GM12878 (cell line): ENCODE results near the gene PRDM1.

Experiments used
- ATF2 ChIP-seq: IDR thresholded peaks from 2 replicates; pipeline ENCODE4 v1.6.1; 2012; ENCODE audit warnings: low read length, inconsistent platforms
- CEBPB ChIP-seq, 2 experiments: fragments of 150-350 bp in 1 of 2; IDR thresholded peaks; 2 replicates each; pipeline ENCODE4 v1.6.1; 2012 to 2014; ENCODE audit warnings: low read depth in 2 of 2, low read length in 2 of 2, borderline replicate concordance in 1 of 2, inconsistent platforms in 1 of 2
- CTCF ChIP-seq, 3 experiments: IDR thresholded peaks in 2 of 3; conservative IDR thresholded peaks in 1 of 3; 2 replicates each; pipeline ENCODE4 v1.5.1; 2011; ENCODE audit warnings: low read depth in 3 of 3, low read length in 3 of 3, mild to moderate bottlenecking in 3 of 3, control low read depth in 2 of 3, moderate library complexity in 2 of 3, inconsistent platforms in 1 of 3, mixed read lengths in 1 of 3; ENCODE audit not compliant: control insufficient read depth in 2 of 3, insufficient read depth in 1 of 3; ENCODE audit errors: extremely low read depth in 1 of 3
- POLR2A ChIP-seq: IDR thresholded peaks from 2 replicates; pipeline ENCODE4 v1.6.1; 2011; ENCODE audit warnings: low read depth, mild to moderate bottlenecking, low read length
- POLR2AphosphoS2 ChIP-seq: IDR thresholded peaks from 2 replicates; pipeline ENCODE4 v1.6.1; 2011; ENCODE audit warnings: low read depth, mild to moderate bottlenecking, low read length, improper control_type of control experiment, moderate library complexity
- RAD21 ChIP-seq: IDR thresholded peaks from 2 replicates; pipeline ENCODE4 v1.6.1; 2011; ENCODE audit warnings: mild to moderate bottlenecking, low read depth, low read length, moderate library complexity; ENCODE audit not compliant: insufficient read depth
- SIX5 ChIP-seq: IDR thresholded peaks from 2 replicates; pipeline ENCODE4 v1.6.1; 2011; ENCODE audit warnings: mild to moderate bottlenecking, low read depth, low read length, moderate library complexity; ENCODE audit not compliant: severe bottlenecking
- USF1 ChIP-seq: IDR thresholded peaks from 2 replicates; pipeline ENCODE4 v1.6.1; 2011; ENCODE audit warnings: borderline replicate concordance, low read depth, mild to moderate bottlenecking, moderate library complexity, mixed read lengths, low read length; ENCODE audit not compliant: insufficient read depth; ENCODE audit errors: extremely low read length
- USF2 ChIP-seq: IDR thresholded peaks from 2 replicates; pipeline ENCODE4 v1.6.1; 2011; ENCODE audit warnings: low read depth, low read length, improper control_type of control experiment, borderline replicate concordance

- TF ChIP-seq POLR2AphosphoS2 (no peak), USF2 (no peak), USF1 (no peak), POLR2A (no peak), CEBPB (IDR thresholded peaks at IDR 0.05; ENCODE audit: borderline replicate concordance in 1 of 2, low read depth in 2 of 2, low read length in 2 of 2) (no peak), RAD21 (no peak), SIX5 (no peak), CTCF (IDR thresholded peaks at IDR 0.05 in 2 of 3, conservative IDR thresholded peaks at IDR 0.05 in 1 of 3; ENCODE audit: control insufficient read depth in 2 of 3, extremely low read depth in 1 of 3, insufficient read depth in 1 of 3, low read depth in 3 of 3, low read length in 3 of 3) (no peak), ATF2 (no peak)
These were observed 17.0 kb downstream of the PRDM1 start for GRCh38 chr6:106102967-106103727.
